Karpas-422 (cell line): ENCODE data around the gene INSYN1. TPM values are rescaled to one million over a fixed set of nuclear protein-coding genes. Genes with fewer than 3 reads are reported as not detected.

Source experiments
- DNase-seq: peaks from one replicate; pipeline ENCODE4 v3.0.0-alpha.2; 2015
- H2AFZ ChIP-seq: fragments of 200-600 bp; sonication (generic); 2 replicates; pipeline ENCODE4 v1.6.1; 2014; ENCODE audit warnings: antibody characterized with exemption, low read length, mixed read lengths
- H3K27ac ChIP-seq: fragments of 200-600 bp; sonication (generic); 2 replicates; pipeline ENCODE4 v1.5.1; 2014; ENCODE audit warnings: mild to moderate bottlenecking, low read length, moderate library complexity
- H3K27me3 ChIP-seq: fragments of 200-600 bp; sonication (generic); 2 replicates; pipeline ENCODE4 v1.6.1; 2014; ENCODE audit warnings: low read length, mixed read lengths
- H3K36me3 ChIP-seq: fragments of 200-600 bp; sonication (generic); 2 replicates; pipeline ENCODE4 v1.6.1; 2014; ENCODE audit warnings: low read length, mixed read lengths; ENCODE audit not compliant: insufficient read depth
- H3K4me1 ChIP-seq: fragments of 200-600 bp; sonication (generic); 2 replicates; pipeline ENCODE4 v1.6.1; 2014; ENCODE audit warnings: mild to moderate bottlenecking, low read length, mixed read lengths
- H3K4me2 ChIP-seq: fragments of 200-600 bp; sonication (generic); 2 replicates; pipeline ENCODE4 v1.6.1; 2014; ENCODE audit warnings: low read length, low read depth, mild to moderate bottlenecking; ENCODE audit not compliant: poor library complexity, severe bottlenecking
- H3K4me3 ChIP-seq: fragments of 200-600 bp; sonication (generic); 2 replicates; pipeline ENCODE4 v1.5.1; 2014; ENCODE audit warnings: mild to moderate bottlenecking, antibody characterized with exemption, low read length, mixed read lengths
- H3K79me2 ChIP-seq: fragments of 200-600 bp; sonication (generic); 2 replicates; pipeline ENCODE4 v1.6.1; 2014; ENCODE audit warnings: mild to moderate bottlenecking, low read length, mixed read lengths
- H3K9ac ChIP-seq: fragments of 200-600 bp; sonication (generic); 2 replicates; pipeline ENCODE4 v1.6.0; 2014; ENCODE audit warnings: low read length
- H3K9me2 ChIP-seq: fragments of 200-600 bp; sonication (generic), shearing (Covaris generic); replicated peaks from 2 replicates; pipeline ENCODE4 v1.6.0; 2014; ENCODE audit warnings: mild to moderate bottlenecking, low read length, moderate library complexity; ENCODE audit not compliant: insufficient read depth
- H3K9me3 ChIP-seq: fragments of 300-700, 200-600 bp; sonication (generic); 2 replicates; pipeline ENCODE4 v1.6.1; 2014; ENCODE audit warnings: low read length, mixed read lengths
- H4K20me1 ChIP-seq: fragments of 200-600 bp; sonication (generic); 2 replicates; pipeline ENCODE4 v1.6.1; 2014; ENCODE audit warnings: mild to moderate bottlenecking, antibody characterized with exemption, low read length, low read depth; ENCODE audit not compliant: insufficient read depth
- total RNA-seq: library from RNA; depleted of rRNA; stranded (reverse); fragments of >200 nt; shearing (Covaris generic); gene quantifications from 2 replicates; pipeline ENCODE4 v1.2.3, GENCODE V29; 2014; ENCODE audit warnings: low replicate concordance; rRNA removed

Gene INSYN1, protein sequence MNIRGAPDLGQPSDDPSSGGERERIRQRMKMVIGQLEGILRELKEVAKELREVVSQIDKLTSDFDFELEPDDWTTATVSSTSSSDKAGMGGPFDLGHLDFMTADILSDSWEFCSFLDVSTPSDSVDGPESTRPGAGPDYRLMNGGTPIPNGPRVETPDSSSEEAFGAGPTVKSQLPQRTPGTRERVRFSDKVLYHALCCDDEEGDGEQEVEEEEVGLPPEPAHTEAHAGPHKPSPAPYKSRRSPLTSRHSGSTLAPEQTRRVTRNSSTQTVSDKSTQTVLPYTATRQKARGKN
- not detected in 2 replicates for total RNA-seq

DNA sequence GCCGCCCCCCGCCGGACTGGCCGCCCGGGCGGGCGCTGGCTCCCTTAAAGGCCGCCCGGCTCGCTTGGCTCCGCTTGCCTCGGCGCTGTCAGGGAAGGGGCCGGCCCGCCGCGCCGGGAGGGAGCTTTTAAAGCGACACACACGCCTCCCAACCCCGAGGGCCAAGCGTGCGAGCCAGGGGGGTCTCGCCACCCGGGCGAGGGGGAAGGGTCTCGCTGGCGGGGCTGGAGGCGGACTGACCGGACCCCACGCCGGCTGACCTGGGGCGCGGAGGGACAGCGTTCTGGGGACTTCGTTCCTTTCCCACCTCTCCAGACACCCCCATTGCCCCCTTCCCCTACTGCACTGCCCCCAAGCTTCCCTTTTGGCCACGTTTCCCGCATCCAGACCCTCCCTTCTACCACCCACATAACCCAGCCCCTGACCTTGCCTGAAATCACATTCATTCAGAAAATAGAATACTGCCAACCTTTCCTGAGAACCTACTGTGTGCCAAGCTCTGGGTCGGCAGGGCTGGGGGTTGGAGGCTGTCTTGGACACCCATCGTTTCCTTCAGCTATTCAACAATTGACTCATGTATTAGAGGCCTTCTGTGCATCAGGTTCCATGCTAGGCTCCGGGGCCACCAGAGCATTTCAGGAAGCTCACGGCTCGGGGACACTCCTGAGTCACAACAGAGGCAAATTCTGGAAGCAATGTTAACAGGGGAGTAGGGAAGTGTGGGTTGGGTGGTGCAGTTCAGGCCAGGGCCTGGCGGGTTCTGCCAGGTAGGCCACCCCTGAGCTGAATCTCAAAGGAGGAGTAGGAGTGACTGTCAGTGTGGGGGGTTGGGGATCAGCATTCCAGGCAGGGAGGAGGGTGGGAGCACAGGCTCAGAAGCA, at the start of gene INSYN1:
TSS of gene INSYN1 (minus strand) at position 102 of the 881 bp plus-strand sequence. CDS start 2,221 bp downstream, outside the sequence.
- Histone ChIP-seq H3K4me3 (no peak within 1 kb of the TSS), H3K4me2 (no peak within 1 kb of the TSS)

DNA sequence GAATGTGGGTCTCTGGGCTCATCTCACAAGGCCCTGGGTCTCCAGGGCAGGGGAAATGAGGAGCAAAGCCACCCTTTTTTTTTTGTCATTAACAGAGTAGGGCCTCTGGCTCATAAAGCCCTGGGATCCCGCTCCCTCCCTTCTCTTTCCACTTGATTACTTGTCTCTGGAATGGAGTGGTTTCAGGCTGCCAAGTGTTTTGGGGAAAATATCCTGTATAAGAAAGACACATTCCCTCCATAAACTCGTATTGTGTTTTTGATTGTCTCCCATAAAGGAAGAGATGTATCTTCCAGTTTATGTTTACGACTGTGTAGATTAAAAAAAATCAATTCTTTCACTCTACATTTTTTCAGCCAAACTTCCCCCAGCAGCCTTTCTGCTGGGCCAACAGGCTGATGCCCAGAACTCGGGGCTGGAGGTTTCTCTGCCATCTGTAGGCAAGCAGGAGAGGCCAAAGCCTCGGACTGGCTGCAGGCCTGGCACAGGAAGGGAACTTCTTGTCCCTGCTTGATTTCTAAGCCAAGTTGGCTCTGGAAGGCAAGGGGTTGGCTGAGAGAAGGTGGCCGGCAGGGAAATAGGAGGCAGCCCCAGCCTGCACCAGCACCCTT, 49.4 kb upstream of the INSYN1 start:
- H3K4me3 ChIP-seq = no peak overlapping the region
- H2AFZ ChIP-seq = no peak overlapping the region
- H3K9me3 ChIP-seq = no peaks in the 10 kb centered on the region
- no peak overlapping the region for H3K9ac ChIP-seq
- no peaks in the 10 kb centered on the region for H3K36me3 ChIP-seq
- H3K9me2 ChIP-seq = no peaks in the 10 kb centered on the region
- no peak for DNase-seq
- H3K4me1 ChIP-seq = no peaks in the 10 kb centered on the region
- no peak overlapping the region for H3K27ac ChIP-seq
- no peak overlapping the region for H3K4me2 ChIP-seq
- H3K79me2 ChIP-seq = no peaks in the 10 kb centered on the region
- no peaks in the 10 kb centered on the region for H3K27me3 ChIP-seq
- H4K20me1 ChIP-seq = no peaks in the 10 kb centered on the region

More for the DNA sequence above, at the start of gene INSYN1:
- H3K9me3 ChIP-seq = no peaks in the 10 kb centered on the region
- no peak for DNase-seq
- no peaks in the 10 kb centered on the region for H3K36me3 ChIP-seq
- no peaks in the 10 kb centered on the region for H3K27me3 ChIP-seq
- H2AFZ ChIP-seq = no peak within 1 kb of the TSS
- no peaks in the 10 kb centered on the region for H3K4me1 ChIP-seq
- H3K9me2 ChIP-seq = no peaks in the 10 kb centered on the region
- H3K79me2 ChIP-seq = no peaks in the 10 kb centered on the region
- H3K9ac ChIP-seq = no peak within 1 kb of the TSS
- H3K27ac ChIP-seq = no peak within 1 kb of the TSS
- H4K20me1 ChIP-seq = no peaks in the 10 kb centered on the region

DNA sequence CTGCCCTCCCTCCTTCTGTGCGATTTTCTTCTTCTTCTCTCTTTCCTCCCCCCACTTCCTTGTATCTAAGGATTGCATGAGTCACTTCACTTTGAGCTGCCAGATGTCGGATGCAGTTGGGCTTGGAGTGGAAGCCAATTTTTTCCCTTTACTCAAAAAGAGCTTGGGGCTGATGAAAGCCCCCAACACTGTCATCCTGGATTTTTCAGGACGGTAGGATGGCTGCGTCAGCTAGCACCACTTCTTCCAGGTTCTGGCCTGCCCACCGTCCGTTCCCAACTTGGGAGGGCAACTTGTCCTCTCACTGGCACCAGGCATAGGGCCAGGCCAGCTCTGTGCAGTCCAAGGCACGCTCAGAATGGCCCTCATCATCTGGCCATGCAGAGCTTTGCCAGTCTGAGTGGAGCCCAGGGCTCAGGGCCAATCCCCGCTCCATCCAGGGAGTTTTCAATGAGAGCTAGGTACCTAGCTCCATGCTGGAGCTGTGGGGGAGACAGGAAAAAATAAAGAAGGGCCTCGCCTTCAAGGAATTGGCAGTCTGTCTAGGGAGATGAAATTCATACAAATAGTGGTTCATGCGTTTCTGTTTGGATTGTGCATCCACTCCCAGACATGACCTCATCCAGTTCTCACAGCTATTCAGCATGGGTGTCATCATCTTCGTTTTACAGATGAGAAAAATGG, 47.7 kb upstream of the INSYN1 start:
- H3K9me3 ChIP-seq = no peaks in the 10 kb centered on the region
- H3K9me2 ChIP-seq = no peaks in the 10 kb centered on the region
- H2AFZ ChIP-seq = no peak overlapping the region
- H3K79me2 ChIP-seq = no peaks in the 10 kb centered on the region
- no peak overlapping the region for H3K9ac ChIP-seq
- no peaks in the 10 kb centered on the region for H3K4me1 ChIP-seq
- H3K27me3 ChIP-seq = no peaks in the 10 kb centered on the region
- H3K4me2 ChIP-seq = no peak overlapping the region
- H3K36me3 ChIP-seq = no peaks in the 10 kb centered on the region
- no peak overlapping the region for H3K4me3 ChIP-seq
- H4K20me1 ChIP-seq = no peaks in the 10 kb centered on the region
- no peak overlapping the region for H3K27ac ChIP-seq
- no peak for DNase-seq

GRCh38 chr15:73799466-73799865, 46.3 kb upstream of the INSYN1 start:
- Histone ChIP-seq H3K4me1 (no peaks in the 10 kb centered on the region), H3K27ac (no peak overlapping the region), H3K79me2 (no peaks in the 10 kb centered on the region), H3K9ac (no peak overlapping the region), H3K9me3 (no peaks in the 10 kb centered on the region), H2AFZ (no peak overlapping the region), H3K36me3 (no peaks in the 10 kb centered on the region), H3K4me3 (no peak overlapping the region), H3K27me3 (no peaks in the 10 kb centered on the region), H4K20me1 (no peaks in the 10 kb centered on the region), H3K9me2 (no peaks in the 10 kb centered on the region), H3K4me2 (no peak overlapping the region)
- no peak for DNase-seq

DNA sequence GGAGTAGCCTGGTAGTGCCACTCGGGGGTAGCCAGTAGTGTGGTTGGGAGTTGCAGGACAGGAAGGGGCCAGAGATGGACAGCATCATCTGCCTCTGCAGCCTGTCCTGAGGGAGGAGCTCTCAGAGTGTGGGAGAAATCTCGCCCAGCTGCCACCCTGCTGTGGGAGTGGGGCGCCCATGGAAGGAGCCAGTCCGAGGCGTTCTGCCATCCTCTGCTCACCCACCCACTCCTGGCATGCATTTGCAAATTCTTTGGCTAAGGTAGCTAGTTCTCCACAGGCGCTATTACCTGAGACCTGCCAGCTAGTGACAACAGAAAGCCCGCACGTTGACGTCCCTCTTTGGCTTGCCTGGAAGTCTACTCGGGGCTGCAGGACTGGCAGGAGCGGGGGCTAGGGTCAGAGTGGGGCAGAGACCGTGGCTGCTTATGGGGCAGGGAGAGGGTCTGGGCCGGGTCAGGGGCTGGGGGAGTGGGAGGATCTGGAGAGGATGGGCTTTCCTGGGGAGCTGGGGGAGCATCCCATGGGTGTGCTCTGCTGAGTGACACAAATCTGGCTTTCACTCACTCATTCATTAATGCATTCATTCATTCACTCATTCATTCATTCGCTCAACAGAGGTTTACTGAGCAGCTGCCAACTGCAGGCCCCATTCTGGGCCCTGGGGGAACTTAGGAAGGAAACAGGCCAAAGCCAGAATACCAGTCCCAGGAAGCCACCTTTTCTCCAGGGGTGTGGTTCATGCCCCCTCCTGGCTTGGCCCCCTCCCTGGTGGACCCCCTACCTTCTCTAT, 44.4 kb upstream of the INSYN1 start:
- no peak for DNase-seq
- H3K36me3 ChIP-seq = no peaks in the 10 kb centered on the region
- H3K9ac ChIP-seq = no peak overlapping the region
- H3K9me2 ChIP-seq = no peaks in the 10 kb centered on the region
- H2AFZ ChIP-seq = no peak overlapping the region
- H3K27me3 ChIP-seq = no peaks in the 10 kb centered on the region
- H4K20me1 ChIP-seq = no peaks in the 10 kb centered on the region
- H3K27ac ChIP-seq = no peak overlapping the region
- H3K4me1 ChIP-seq = no peaks in the 10 kb centered on the region
- no peaks in the 10 kb centered on the region for H3K79me2 ChIP-seq
- no peak overlapping the region for H3K4me3 ChIP-seq
- no peak overlapping the region for H3K4me2 ChIP-seq
- H3K9me3 ChIP-seq = no peaks in the 10 kb centered on the region

- Histone ChIP-seq H3K36me3 (no peaks in the 10 kb centered on the region), H3K4me3 (no peak overlapping the region), H3K79me2 (no peaks in the 10 kb centered on the region), H3K9me2 (no peaks in the 10 kb centered on the region), H2AFZ (no peak overlapping the region), H3K9ac (no peak overlapping the region), H3K4me2 (no peak overlapping the region), H3K27ac (no peak overlapping the region), H3K27me3 (no peaks in the 10 kb centered on the region), H3K4me1 (no peaks in the 10 kb centered on the region), H3K9me3 (no peaks in the 10 kb centered on the region), H4K20me1 (no peaks in the 10 kb centered on the region)
- DNase-seq = no peak
Measured at GRCh38 chr15:73796331-73796831, 43.2 kb upstream of the INSYN1 start.

DNA sequence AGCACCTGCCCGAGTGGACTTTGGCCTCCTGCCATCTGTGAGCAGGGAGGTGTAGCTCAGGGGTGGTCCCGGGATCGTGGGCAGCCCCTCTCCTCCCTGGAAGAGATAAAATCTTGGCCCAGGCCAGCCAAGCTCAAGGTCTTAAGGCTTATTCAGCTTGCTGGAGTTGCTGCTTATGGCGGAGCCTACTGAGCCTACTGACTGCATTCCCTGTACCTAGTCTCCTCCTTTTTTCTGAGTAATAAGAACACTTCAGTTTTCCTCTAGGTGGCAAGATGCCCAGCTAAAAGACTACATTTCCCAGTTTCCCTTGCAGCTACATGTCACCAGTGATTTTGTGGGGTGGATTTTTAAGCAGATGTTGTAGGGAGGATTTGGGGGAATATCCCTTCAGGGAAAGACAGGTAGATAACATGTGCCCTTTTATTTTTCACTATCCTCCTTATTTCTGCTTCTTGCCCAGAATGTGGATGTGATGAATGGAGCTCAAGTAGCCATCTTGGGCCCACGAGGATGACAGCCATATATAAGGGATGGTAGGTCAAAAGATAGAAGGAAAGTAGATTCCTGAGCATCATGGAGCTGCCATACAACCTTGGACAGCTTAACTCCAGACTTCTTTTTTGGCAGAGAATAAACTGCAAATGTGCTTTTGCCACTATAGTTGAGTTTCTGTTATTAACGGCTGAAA, 41.4 kb upstream of the INSYN1 start:
- H3K27ac ChIP-seq = no peak overlapping the region
- no peaks in the 10 kb centered on the region for H3K27me3 ChIP-seq
- no peak overlapping the region for H3K4me3 ChIP-seq
- no peaks in the 10 kb centered on the region for H3K4me1 ChIP-seq
- H3K9me2 ChIP-seq = no peaks in the 10 kb centered on the region
- no peaks in the 10 kb centered on the region for H3K79me2 ChIP-seq
- no peak overlapping the region for H2AFZ ChIP-seq
- no peak for DNase-seq
- H3K9me3 ChIP-seq = no peaks in the 10 kb centered on the region
- H3K36me3 ChIP-seq = no peaks in the 10 kb centered on the region
- H4K20me1 ChIP-seq = no peaks in the 10 kb centered on the region
- H3K9ac ChIP-seq = no peak overlapping the region
- no peak overlapping the region for H3K4me2 ChIP-seq
